SK-N-SH (cell line): ENCODE results near the gene TAS2R50. TPM values are rescaled to one million over a fixed set of nuclear protein-coding genes. Genes with fewer than 3 reads are reported as not detected.

ENCODE experiments used
- CTCF ChIA-PET: fragments of 300-600, 350-600 bp; formaldehyde crosslinking; extraction: SDS; loops from one replicate; lab custom pipeline; 2021; lab: Yijun Ruan, JAX
- POLR2A ChIA-PET: fragments of 350-600 bp; sonication (Branson Sonifier 250); formaldehyde crosslinking; extraction: SDS; loops from one replicate; lab custom pipeline; 2020; ENCODE audit warnings: antibody characterized with exemption, inconsistent platforms; lab: Yijun Ruan, JAX
- DNase-seq: peaks from one replicate; pipeline ENCODE4 v3.0.0; 2012
- H2AFZ ChIP-seq: fragments of 200-600 bp; sonication (generic); 2 replicates; pipeline ENCODE4 v1.8.1; 2016; ENCODE audit warnings: antibody characterized with exemption, mild to moderate bottlenecking, low read depth
- H3F3A ChIP-seq: fragments of 200-600 bp; sonication (generic); replicated peaks from 2 replicates; pipeline ENCODE3; 2016; ENCODE audit warnings: antibody characterized with exemption, mild to moderate bottlenecking; ENCODE audit not compliant: insufficient read depth
- H3K27ac ChIP-seq, 2 experiments: fragments of 200-500 bp in 1 of 2; fragments of 200-600 bp in 1 of 2; sonication (Bioruptor generic) in 1 of 2; sonication (generic), shearing (Covaris generic) in 1 of 2; 2 replicates each; pipeline versions ENCODE4 v1.5.1 to v1.6.1; 2014 to 2016; ENCODE audit warnings: low read depth in 2 of 2, inconsistent platforms in 1 of 2, low read length in 1 of 2, mild to moderate bottlenecking in 1 of 2, mixed read lengths in 1 of 2
- H3K27me3 ChIP-seq: fragments of 200-600 bp; sonication (generic), shearing (Covaris generic); 2 replicates; pipeline ENCODE4 v1.6.1; 2016; ENCODE audit warnings: mixed run types; ENCODE audit not compliant: insufficient read depth
- H3K36me3 ChIP-seq, 2 experiments: fragments of 200-500 bp in 1 of 2; fragments of 200-600 bp in 1 of 2; sonication (Bioruptor generic) in 1 of 2; sonication (generic) in 1 of 2; replicated peaks in 1 of 2; 2 replicates each; pipeline versions ENCODE3 to v1.5.1; 2014 to 2016; ENCODE audit warnings: low read length in 1 of 2, mild to moderate bottlenecking in 1 of 2; ENCODE audit not compliant: insufficient read depth in 2 of 2, control insufficient read depth in 1 of 2
- H3K4me1 ChIP-seq, 2 experiments: fragments of 200-500 bp in 1 of 2; fragments of 200-600 bp in 1 of 2; sonication (Bioruptor generic) in 1 of 2; sonication (generic), shearing (Covaris generic) in 1 of 2; 2 replicates each; pipeline versions ENCODE4 v1.5.1 to v1.6.1; 2014 to 2016; ENCODE audit warnings: low read depth in 1 of 2, low read length in 1 of 2, mixed run types in 1 of 2; ENCODE audit not compliant: insufficient read depth in 2 of 2, control insufficient read depth in 1 of 2
- H3K4me2 ChIP-seq: fragments of 200-600 bp; sonication (generic), shearing (Covaris generic); 2 replicates; pipeline ENCODE4 v1.6.1; 2017; ENCODE audit warnings: mixed run types
- H3K4me3 ChIP-seq, 2 experiments: fragments of 200-500 bp in 1 of 2; fragments of 200-600 bp in 1 of 2; sonication (Bioruptor generic) in 1 of 2; sonication (generic), shearing (Covaris generic) in 1 of 2; 2 replicates each; pipeline versions ENCODE4 v1.5.1 to v1.8.1; 2014 to 2016; ENCODE audit warnings: low read depth in 2 of 2, inconsistent platforms in 1 of 2, low read length in 1 of 2, mild to moderate bottlenecking in 1 of 2, mixed read lengths in 1 of 2, moderate library complexity in 1 of 2
- H3K79me2 ChIP-seq: fragments of 200-600 bp; sonication (generic); 2 replicates; pipeline ENCODE4 v1.8.1; 2017; ENCODE audit warnings: mild to moderate bottlenecking; ENCODE audit not compliant: insufficient read depth
- H3K9ac ChIP-seq: fragments of 200-600 bp; sonication (generic); 2 replicates; pipeline ENCODE4 v1.6.1; 2017; ENCODE audit warnings: mixed run types
- H3K9me2 ChIP-seq: fragments of 200-600 bp; sonication (generic); 2 replicates; pipeline ENCODE4 v1.6.1; 2017; ENCODE audit warnings: mixed run types
- H3K9me3 ChIP-seq: fragments of 200-600 bp; sonication (generic); 2 replicates; pipeline ENCODE4 v1.6.1; 2017; ENCODE audit warnings: mixed run types, mild to moderate bottlenecking, moderate library complexity
- H4K20me1 ChIP-seq: fragments of 200-600 bp; sonication (generic); 2 replicates; pipeline ENCODE4 v1.6.1; 2017; ENCODE audit warnings: mild to moderate bottlenecking, mixed run types; ENCODE audit not compliant: insufficient read depth
- ELF1 ChIP-seq: IDR thresholded peaks from 2 replicates; pipeline ENCODE4 v1.4.0; 2012
- EP300 ChIP-seq, 2 experiments: IDR thresholded peaks; 2 replicates each; pipeline versions ENCODE4 v1.4.0 to v1.6.1; 2012; ENCODE audit warnings: borderline replicate concordance in 1 of 2, low read depth in 1 of 2, low read length in 1 of 2
- EZH2phosphoT487 ChIP-seq: fragments of 200-600 bp; sonication (generic); IDR thresholded peaks from 2 replicates; pipeline ENCODE4 v1.6.1; 2017; ENCODE audit warnings: low read depth, mixed run types, mild to moderate bottlenecking, antibody characterized with exemption, moderate library complexity, borderline replicate concordance
- FOSL2 ChIP-seq: IDR thresholded peaks from 2 replicates; pipeline ENCODE4 v1.4.0; 2012; ENCODE audit warnings: low read depth, mild to moderate bottlenecking, moderate library complexity, borderline replicate concordance
- FOXJ3 ChIP-seq: sonication (generic); formaldehyde crosslinking; IDR thresholded peaks from 2 replicates; pipeline ENCODE4 v1.5.1; 2020; ENCODE audit warnings: mild to moderate bottlenecking, missing genetic modification reagents
- GABPA ChIP-seq: IDR thresholded peaks from 2 replicates; pipeline ENCODE4 v1.4.0; 2012; ENCODE audit warnings: low read depth, mild to moderate bottlenecking
- GATA2 ChIP-seq: sonication (generic); formaldehyde crosslinking; IDR thresholded peaks from 2 replicates; pipeline ENCODE4 v1.5.0; 2020; ENCODE audit warnings: mild to moderate bottlenecking, missing genetic modification reagents
- IRF3 ChIP-seq: fragments of 150-350 bp; IDR thresholded peaks from 2 replicates; pipeline ENCODE4 v1.6.1; 2016; ENCODE audit warnings: mild to moderate bottlenecking, low read depth, low read length
- MEF2A ChIP-seq: IDR thresholded peaks from 2 replicates; pipeline ENCODE4 v1.4.0; 2012; ENCODE audit warnings: low read depth, borderline replicate concordance
- NFIC ChIP-seq: IDR thresholded peaks from 2 replicates; pipeline ENCODE4 v1.4.0; 2012; ENCODE audit warnings: borderline replicate concordance
- NRF1 ChIP-seq: IDR thresholded peaks from 2 replicates; pipeline ENCODE4 v1.6.1; 2012; ENCODE audit warnings: low read depth, mild to moderate bottlenecking, low read length
- POLR2AphosphoS5 ChIP-seq: IDR thresholded peaks from 2 replicates; pipeline ENCODE4 v1.6.1; 2012; ENCODE audit warnings: low read depth, low read length
- RAD21 ChIP-seq: IDR thresholded peaks from 2 replicates; pipeline ENCODE4 v1.6.1; 2012; ENCODE audit warnings: mild to moderate bottlenecking, low read length
- RFX5 ChIP-seq: IDR thresholded peaks from 2 replicates; pipeline ENCODE4 v1.6.1; 2012; ENCODE audit warnings: mild to moderate bottlenecking, improper control_type of control experiment, low read length
- SIN3A ChIP-seq: IDR thresholded peaks from 2 replicates; pipeline ENCODE4 v1.6.1; 2012; ENCODE audit warnings: low read depth, mild to moderate bottlenecking, low read length, moderate library complexity, borderline replicate concordance
- TAF1 ChIP-seq: IDR thresholded peaks from 2 replicates; pipeline ENCODE4 v1.6.1; 2012; ENCODE audit warnings: low read depth, mild to moderate bottlenecking, low read length, moderate library complexity, borderline replicate concordance
- TCF12 ChIP-seq: IDR thresholded peaks from 2 replicates; pipeline ENCODE4 v1.4.0; 2012
- YY1 ChIP-seq: IDR thresholded peaks from 2 replicates; pipeline ENCODE4 v1.4.0; 2012; ENCODE audit warnings: low read depth, mild to moderate bottlenecking
- ZBTB33 ChIP-seq: IDR thresholded peaks from 2 replicates; pipeline ENCODE4 v1.4.0; 2012; ENCODE audit warnings: low read depth, borderline replicate concordance
- WGBS: methylation state at CpG from one replicate; pipeline ENCODE4 v1.1.6; 2017; ENCODE audit warnings: low lambda C conversion rate; 5-methylcytosine and 5-hydroxymethylcytosine counted together
- polyA plus RNA-seq, 3 experiments: library from polyadenylated mRNA; depleted of rRNA; stranded (reverse); fragments of >200 nt; gene quantifications; 2 replicates each; pipeline ENCODE4 v1.2.3, GENCODE V29; 2012

The TAS2R50 gene
- polyA plus RNA-seq, 1 of the 3 experiments (the other 2 are of a cell fraction), result 0.05 TPM

GRCh38 chr12:10968765-10969456 lies 17.8 kb downstream of the TAS2R50 start:
- Histone ChIP-seq H3K4me2 (no peak overlapping the region), H3K9ac (no peak overlapping the region), H3K4me3 (no peak overlapping the region), H3K79me2 (0 out of 2 replicates have a peak, but pooled peaks cover 3% of the 10 kb centered on the region), H3K36me3 (peaks cover 0 to 3% of the 10 kb centered on the region in 2 experiments), H3F3A (no peaks in the 10 kb centered on the region), H3K27me3 (no peaks in the 10 kb centered on the region), H3K4me1 (no peaks in the 10 kb centered on the region; a peak in 2 of 4 replicates), H3K9me2 (no peaks in the 10 kb centered on the region), H2AFZ (no peak overlapping the region), H3K9me3 (no peaks in the 10 kb centered on the region), H4K20me1 (no peaks in the 10 kb centered on the region), H3K27ac (no peak overlapping the region)
- no peak for DNase-seq
- CTCF ChIA-PET, result interaction anchor here (1.1 kb wide), 1 partner anchor 27 kb away, joined by 3 read pairs; no protein-coding TSS in a partner anchor
- POLR2A ChIA-PET, result no interaction called here
- WGBS, result 96% methylated on average over 9 of the region's 15 CpGs
- TF ChIP-seq TAF1 (no peak), EP300 (IDR thresholded peaks at IDR 0.05; ENCODE audit: borderline replicate concordance in 1 of 2, low read depth in 1 of 2, low read length in 1 of 2) (no peak), ZBTB33 (no peak), GATA2 (CRISPR knock-in tag) (no peak), IRF3 (no peak), GABPA (no peak), MEF2A (no peak), NFIC (no peak), YY1 (no peak), FOXJ3 (CRISPR knock-in tag) (no peak), RAD21 (no peak), POLR2AphosphoS5 (no peak), EZH2phosphoT487 (no peak), SIN3A (no peak)

GRCh38 chr12:10967409-10967808 lies 19.3 kb downstream of the TAS2R50 start:
- no peaks in the 10 kb centered on the region for H4K20me1 ChIP-seq
- TF ChIP-seq RFX5 (no peak), NRF1 (no peak), YY1 (no peak), EZH2phosphoT487 (no peak), ELF1 (no peak), IRF3 (no peak), FOSL2 (no peak), TCF12 (no peak)
- TF ChIP-seq, all 33 proteins: peak for 0
- H3K4me1 ChIP-seq, result no peaks in the 10 kb centered on the region; a peak in 2 of 4 replicates
- H3K9me3 ChIP-seq, result no peaks in the 10 kb centered on the region
- H3K9me2 ChIP-seq, result no peaks in the 10 kb centered on the region
- ChIA-PET POLR2A (no interaction called here), CTCF (no interaction called here)
- H3K36me3 ChIP-seq, result no peaks in the 10 kb centered on the region
- H3K27ac ChIP-seq, result no peak overlapping the region
- H3K79me2 ChIP-seq, result no peaks in the 10 kb centered on the region
- H3K9ac ChIP-seq, result no peak overlapping the region
- peak; percentile 23 for DNase-seq
- no peaks in the 10 kb centered on the region for H3F3A ChIP-seq
- no peak overlapping the region for H2AFZ ChIP-seq
- no peak overlapping the region for H3K4me3 ChIP-seq
- no peaks in the 10 kb centered on the region for H3K27me3 ChIP-seq
- H3K4me2 ChIP-seq, result no peak overlapping the region
- 73% methylated on average over 2 of the region's 2 CpGs for WGBS
